ENCODE results near the gene CFAP68. TPM values are rescaled to one million over a fixed set of nuclear protein-coding genes. Genes with fewer than 3 reads are reported as not detected.
"Not testable (repeated sequence)": the region's sequence is repeated elsewhere in the genome, so short reads cannot be mapped to it uniquely, and the experiment has no call there.

Gene CFAP68
- total RNA-seq, 2 donors from 2014 or later, result 24.9 to 32.6 TPM

- no peak for ATAC-seq (replicated peaks in 1 of 2)
- Mint-ChIP-seq H3K27me3 (ENCODE audit: low read depth) (no peaks in the 10 kb centered on the region), H3K27ac (no peak overlapping the region), H3K36me3 (ENCODE audit: insufficient read depth in 2 of 2) (peaks cover 2 to 5% of the 10 kb centered on the region in 2 donors), H3K4me3 (no peak overlapping the region), H3K9me3 (peaks cover 0 to 2% of the 10 kb centered on the region in 2 donors), H3K4me1 (ENCODE audit: low read depth) (peaks cover 14% of the 10 kb centered on the region)
- no peak for DNase-seq
Observed at GRCh38 chr11:111882202-111882601, 2.9 kb downstream of the CFAP68 start.

GRCh38 chr11:111885053-111885452 lies 5.7 kb downstream of the CFAP68 start:
- DNase-seq; H3K36me3 Mint-ChIP-seq (ENCODE audit: insufficient read depth in 2 of 2); H3K4me1 Mint-ChIP-seq (ENCODE audit: low read depth); ATAC-seq (replicated peaks in 1 of 2); H3K27ac Mint-ChIP-seq; H3K9me3 Mint-ChIP-seq; H3K27me3 Mint-ChIP-seq (ENCODE audit: low read depth); H3K4me3 Mint-ChIP-seq: not testable (repeated sequence)

GRCh38 chr11:111886032-111886431 lies 6.7 kb downstream of the CFAP68 start:
- no peak for DNase-seq
- Mint-ChIP-seq H3K27ac (no peak overlapping the region), H3K9me3 (no peaks in the 10 kb centered on the region), H3K4me1 (ENCODE audit: low read depth) (no peaks in the 10 kb centered on the region), H3K4me3 (no peak overlapping the region), H3K36me3 (ENCODE audit: insufficient read depth in 2 of 2) (no peaks in the 10 kb centered on the region), H3K27me3 (ENCODE audit: low read depth) (no peaks in the 10 kb centered on the region)
- no peak for ATAC-seq (replicated peaks in 1 of 2)

- no peak overlapping the region for H3K27ac Mint-ChIP-seq
- no peaks in the 10 kb centered on the region for H3K27me3 Mint-ChIP-seq (ENCODE audit: low read depth)
- DNase-seq, result no peak
- no peaks in the 10 kb centered on the region for H3K4me1 Mint-ChIP-seq (ENCODE audit: low read depth)
- H3K36me3 Mint-ChIP-seq (ENCODE audit: insufficient read depth in 2 of 2), result no peaks in the 10 kb centered on the region
- no peak overlapping the region for H3K4me3 Mint-ChIP-seq
- no peak for ATAC-seq (replicated peaks in 1 of 2)
- no peaks in the 10 kb centered on the region for H3K9me3 Mint-ChIP-seq
Observed at GRCh38 chr11:111886844-111887243, 7.5 kb downstream of the CFAP68 start.

- no peak overlapping the region for H3K27ac Mint-ChIP-seq
- H3K4me3 Mint-ChIP-seq, result no peak overlapping the region
- no peak for ATAC-seq (replicated peaks in 1 of 2)
- H3K36me3 Mint-ChIP-seq (ENCODE audit: insufficient read depth in 2 of 2), result peaks cover 0 to 4% of the 10 kb centered on the region in 2 donors
- peaks cover 15% of the 10 kb centered on the region for H3K27me3 Mint-ChIP-seq (ENCODE audit: low read depth)
- peaks cover 0 to 3% of the 10 kb centered on the region in 2 donors for H3K9me3 Mint-ChIP-seq
- no peaks in the 10 kb centered on the region for H3K4me1 Mint-ChIP-seq (ENCODE audit: low read depth)
- no peak for DNase-seq
Observed at GRCh38 chr11:111905411-111905810, 26.1 kb downstream of the CFAP68 start.

- ATAC-seq (replicated peaks in 1 of 2) (no peak), DNase-seq (no peak)
- Mint-ChIP-seq H3K36me3 (ENCODE audit: insufficient read depth in 2 of 2) (peaks cover 0 to 4% of the 10 kb centered on the region in 2 donors), H3K27ac (no peak overlapping the region), H3K4me1 (ENCODE audit: low read depth) (no peaks in the 10 kb centered on the region), H3K4me3 (no peak overlapping the region), H3K9me3 (peaks cover 0 to 3% of the 10 kb centered on the region in 2 donors), H3K27me3 (ENCODE audit: low read depth) (peaks cover 28% of the 10 kb centered on the region)
Observed at GRCh38 chr11:111906680-111907079, 27.3 kb downstream of the CFAP68 start.

- H3K36me3 Mint-ChIP-seq (ENCODE audit: insufficient read depth in 2 of 2), result peaks cover 0 to 4% of the 10 kb centered on the region in 2 donors
- H3K27ac Mint-ChIP-seq, result no peak overlapping the region
- H3K9me3 Mint-ChIP-seq, result peaks cover 0 to 3% of the 10 kb centered on the region in 2 donors
- no peak overlapping the region for H3K4me3 Mint-ChIP-seq
- ATAC-seq (replicated peaks in 1 of 2) (no peak), DNase-seq (no peak)
- H3K27me3 Mint-ChIP-seq (ENCODE audit: low read depth), result peaks cover 32% of the 10 kb centered on the region
- no peaks in the 10 kb centered on the region for H3K4me1 Mint-ChIP-seq (ENCODE audit: low read depth)
Observed at GRCh38 chr11:111908639-111909305, 29.4 kb downstream of the CFAP68 start.

GRCh38 chr11:111909378-111909777 lies 30.0 kb downstream of the CFAP68 start:
- ATAC-seq (replicated peaks in 1 of 2) (no peak), DNase-seq (no peak)
- Mint-ChIP-seq H3K27me3 (ENCODE audit: low read depth) (peaks cover 32% of the 10 kb centered on the region), H3K4me1 (ENCODE audit: low read depth) (no peaks in the 10 kb centered on the region), H3K4me3 (no peak overlapping the region), H3K36me3 (ENCODE audit: insufficient read depth in 2 of 2) (peaks cover 0 to 4% of the 10 kb centered on the region in 2 donors), H3K27ac (no peak overlapping the region), H3K9me3 (peaks cover 0 to 3% of the 10 kb centered on the region in 2 donors)

- ATAC-seq (replicated peaks in 1 of 2) (no peak), DNase-seq (no peak)
- no peak overlapping the region for H3K4me3 Mint-ChIP-seq
- H3K27ac Mint-ChIP-seq, result no peak overlapping the region
- H3K27me3 Mint-ChIP-seq (ENCODE audit: low read depth), result peaks cover 34% of the 10 kb centered on the region
- no peaks in the 10 kb centered on the region for H3K4me1 Mint-ChIP-seq (ENCODE audit: low read depth)
- H3K9me3 Mint-ChIP-seq, result no peaks in the 10 kb centered on the region
- no peaks in the 10 kb centered on the region for H3K36me3 Mint-ChIP-seq (ENCODE audit: insufficient read depth in 2 of 2)
Observed at GRCh38 chr11:111910676-111911562, 31.6 kb downstream of the CFAP68 start.

- H3K27me3 Mint-ChIP-seq (ENCODE audit: low read depth), result peaks cover 43% of the 10 kb centered on the region
- DNase-seq (no peak), ATAC-seq (replicated peaks in 1 of 2) (no peak)
- no peak within 1 kb of the TSS for H3K4me3 Mint-ChIP-seq
- no peaks in the 10 kb centered on the region for H3K9me3 Mint-ChIP-seq
- no peaks in the 10 kb centered on the region for H3K36me3 Mint-ChIP-seq (ENCODE audit: insufficient read depth in 2 of 2)
- H3K4me1 Mint-ChIP-seq (ENCODE audit: low read depth), result no peaks in the 10 kb centered on the region
- H3K27ac Mint-ChIP-seq, result no peak within 1 kb of the TSS
Observed at GRCh38 chr11:111911563-111912401, 32.4 kb downstream of the CFAP68 start, which contains the start of gene CRYAB. CRYAB (minus strand) TSS chr11:111911770; CDS start chr11:111911724, 46 bp downstream.

- no peak for DNase-seq
- peaks cover 44% of the 10 kb centered on the region for H3K27me3 Mint-ChIP-seq (ENCODE audit: low read depth)
- H3K27ac Mint-ChIP-seq, result no peak within 1 kb of the TSS
Observed at GRCh38 chr11:111912535-111912934, 33.2 kb downstream of the CFAP68 start, which contains the start of gene HSPB2. HSPB2 (plus strand) TSS chr11:111912734; CDS start chr11:111912830, 96 bp downstream.

GRCh38 chr11:111913031-111913861 lies 33.9 kb downstream of the CFAP68 start:
- Mint-ChIP-seq H3K27me3 (ENCODE audit: low read depth) (peaks cover 44% of the 10 kb centered on the region), H3K9me3 (no peaks in the 10 kb centered on the region), H3K36me3 (ENCODE audit: insufficient read depth in 2 of 2) (no peaks in the 10 kb centered on the region), H3K4me3 (no peak overlapping the region), H3K27ac (no peak overlapping the region), H3K4me1 (ENCODE audit: low read depth) (no peaks in the 10 kb centered on the region)
- DNase-seq (no peak), ATAC-seq (replicated peaks in 1 of 2) (no peak)

More at GRCh38 chr11:111912535-111912934, 33.2 kb downstream of the CFAP68 start, which contains the start of gene HSPB2:
- Mint-ChIP-seq H3K9me3 (no peaks in the 10 kb centered on the region), H3K4me3 (no peak within 1 kb of the TSS), H3K4me1 (ENCODE audit: low read depth) (no peaks in the 10 kb centered on the region), H3K36me3 (ENCODE audit: insufficient read depth in 2 of 2) (no peaks in the 10 kb centered on the region)
- ATAC-seq (replicated peaks in 1 of 2), result no peak

Data from activated T-cell treated with anti-CD3 and anti-CD28 coated beads, Interleukin-2, amount 50 U/mL, for 72 hours (primary cell).